CD4-positive, alpha-beta T cell (primary cell): Measurements from ENCODE around the gene RNF5. TPM values are rescaled to one million over a fixed set of nuclear protein-coding genes. Genes with fewer than 3 reads are reported as not detected.
A peak's percentile ranks its signal among the peaks of the same experiment; 100 is the strongest.
"Not testable (repeated sequence)": the region's sequence is repeated elsewhere in the genome, so short reads cannot be mapped to it uniquely, and the experiment has no call there.

Experiments
- ATAC-seq: fragments of 200-7000 bp; cut with Tn5 transposase; one replicate; pipeline ENCODE4 v1.10.0; 2022; ENCODE audit warnings: mild to moderate bottlenecking; ENCODE audit not compliant: poor library complexity
- CTCF ChIA-PET: fragments of 350-600 bp; sonication (Branson Sonifier 250); formaldehyde crosslinking; loops from one replicate; lab custom pipeline; 2021; ENCODE audit warnings: antibody characterized with exemption, inconsistent platforms; lab: Charles Lee
- POLR2A ChIA-PET: fragments of 350-600 bp; sonication (Branson Sonifier 250); formaldehyde crosslinking; loops from one replicate; lab custom pipeline; 2021; ENCODE audit warnings: antibody characterized with exemption, inconsistent platforms; lab: Charles Lee
- DNase-seq, 14 experiments: peaks; one replicate each; pipeline ENCODE4 v3.0.0-alpha.2; 2013 to 2020; ENCODE audit warnings: mixed read lengths in 2 of 14
- H3K27ac ChIP-seq, 2 donors: one replicate each; pipeline versions ENCODE4 v1.5.1 to v1.7.0; 2013; ENCODE audit warnings: low read length in 2 of 2, low read depth in 1 of 2, mild to moderate bottlenecking in 1 of 2
- H3K27me3 ChIP-seq, 2 experiments: 1 replicate in 1 of 2; 2 replicates in 1 of 2; pipeline versions ENCODE4 v1.6.1 to v1.7.0; 2013; ENCODE audit warnings: low read length in 2 of 2, control low read depth in 1 of 2, mild to moderate bottlenecking in 1 of 2, moderate library complexity in 1 of 2; ENCODE audit not compliant: insufficient read depth in 2 of 2, control insufficient read depth in 1 of 2
- H3K36me3 ChIP-seq: one replicate; pipeline ENCODE4 v1.6.1; 2013; ENCODE audit warnings: low read length, control low read depth; ENCODE audit not compliant: insufficient read depth
- H3K4me1 ChIP-seq: one replicate; pipeline ENCODE4 v1.6.1; 2013; ENCODE audit warnings: low read length, control low read depth; ENCODE audit not compliant: insufficient read depth
- H3K4me3 ChIP-seq: one replicate; pipeline ENCODE4 v1.5.1; 2013; ENCODE audit warnings: mild to moderate bottlenecking, low read length, moderate library complexity
- H3K9me3 ChIP-seq, 2 experiments: 1 replicate in 1 of 2; 2 replicates in 1 of 2; pipeline versions ENCODE4 v1.6.1 to v1.7.0; 2013; ENCODE audit warnings: low read length in 2 of 2, mild to moderate bottlenecking in 2 of 2, control low read depth in 1 of 2, moderate library complexity in 1 of 2; ENCODE audit not compliant: control insufficient read depth in 1 of 2, insufficient read depth in 1 of 2
- H3K27ac Mint-ChIP-seq: one replicate; pipeline ENCODE4 v1.8.0; 2020; ENCODE audit warnings: mixed read lengths
- H3K27me3 Mint-ChIP-seq: one replicate; pipeline ENCODE4 v1.8.0; 2021; ENCODE audit warnings: mixed read lengths
- H3K36me3 Mint-ChIP-seq: one replicate; pipeline ENCODE4 v1.8.0; 2021; ENCODE audit warnings: low read depth, mixed read lengths
- H3K4me1 Mint-ChIP-seq: one replicate; pipeline ENCODE4 v1.8.0; 2021; ENCODE audit warnings: low read depth, mixed read lengths
- H3K4me3 Mint-ChIP-seq: one replicate; pipeline ENCODE4 v1.8.0; 2020; ENCODE audit warnings: mild to moderate bottlenecking, mixed read lengths
- H3K9me3 Mint-ChIP-seq: one replicate; pipeline ENCODE4 v1.8.0; 2020; ENCODE audit warnings: mixed read lengths
- CTCF ChIP-seq: fragments of 200-600 bp; IDR thresholded peaks from one replicate; pipeline ENCODE4 v1.8.0; 2022; ENCODE audit warnings: antibody characterized with exemption, mild to moderate bottlenecking
- intact Hi-C, 2 experiments: fragments of 100-400 bp; cut with DNase I in 1 of 2; cut with micrococcal nuclease in 1 of 2; formaldehyde crosslinking; loops; one replicate each; pipeline versions ENCODE4 v1.15.1 to v1.9.0; 2023 to 2025; cut with DNase I, micrococcal nuclease
- total RNA-seq, 174 experiments: library from RNA in 2 of 174; stranded (reverse) in 2 of 174; gene quantifications; one replicate each; pipeline ENCODE4 v1.2.3 and lab custom pipeline; 2021 to 2026

RNF5 gene
- total RNA-seq, 2 experiments from 2014 or later: 9.6 to 9.9 TPM

GRCh38 chr6:32183483-32184083 lies 5.4 kb downstream of the RNF5 start:
- peak overlapping the region in 1 of 2 donors; percentile 2 for H3K27ac ChIP-seq
- no peak overlapping the region for H3K4me3 ChIP-seq
- ChIA-PET CTCF (no interaction called here), POLR2A (interaction anchor here (8.1 kb wide), 1 partner anchor 9 kb away, joined by 242 read pairs; the partner anchor contains the start of genes GPSM3 and PBX2)
- H3K27me3 ChIP-seq: no peaks in the 10 kb centered on the region
- peaks cover 68% of the 10 kb centered on the region for H3K4me1 ChIP-seq
- peaks cover 48% of the 10 kb centered on the region for H3K4me1 Mint-ChIP-seq
- intact Hi-C loops: no loop called here
- no peaks in the 10 kb centered on the region for H3K9me3 ChIP-seq
- H3K36me3 ChIP-seq: peaks cover 70% of the 10 kb centered on the region
- peak in 1 of 14 experiments; percentile 1 for DNase-seq
- H3K36me3 Mint-ChIP-seq: peaks cover 81% of the 10 kb centered on the region
- H3K4me3 Mint-ChIP-seq: no peak overlapping the region
- H3K27me3 Mint-ChIP-seq: no peaks in the 10 kb centered on the region
- H3K9me3 Mint-ChIP-seq: no peaks in the 10 kb centered on the region
- no peak for ATAC-seq
- no peak for TF ChIP-seq CTCF
- H3K27ac Mint-ChIP-seq: peak overlapping the region; percentile 44

- H3K36me3 ChIP-seq: peaks cover 75% of the 10 kb centered on the region
- no peaks in the 10 kb centered on the region for H3K9me3 Mint-ChIP-seq
- H3K27me3 ChIP-seq: no peaks in the 10 kb centered on the region
- no peak within 1 kb of the TSS for H3K4me3 Mint-ChIP-seq
- ChIA-PET CTCF (no interaction called here), POLR2A (no interaction called here)
- peak within 1 kb of the TSS in 1 of 2 donors; percentile 51 for H3K27ac ChIP-seq
- no peaks in the 10 kb centered on the region for H3K27me3 Mint-ChIP-seq
- peaks cover 81% of the 10 kb centered on the region for H3K36me3 Mint-ChIP-seq
- peak within 1 kb of the TSS; percentile 44 for H3K27ac Mint-ChIP-seq
- no peak within 1 kb of the TSS for H3K4me3 ChIP-seq
- H3K4me1 Mint-ChIP-seq: peaks cover 48% of the 10 kb centered on the region
- intact Hi-C loops: no loop called here
- H3K9me3 ChIP-seq: no peaks in the 10 kb centered on the region
- TF ChIP-seq CTCF: no peak
- peaks cover 68% of the 10 kb centered on the region for H3K4me1 ChIP-seq
- DNase-seq (no peak), ATAC-seq (no peak)
These were observed 6.0 kb downstream of the RNF5 start, which contains the start of gene AGER for GRCh38 chr6:32184084-32184640. Gene AGER, minus strand, starts transcription at chr6:32184253. Its CDS starts 31 bp downstream, at chr6:32184222.

GRCh38 chr6:32185681-32186131 lies 7.5 kb downstream of the RNF5 start:
- intact Hi-C loops, H3K9me3 ChIP-seq, H3K4me3 ChIP-seq, H3K27me3 ChIP-seq, CTCF ChIA-PET, H3K9me3 Mint-ChIP-seq, H3K27me3 Mint-ChIP-seq: not testable (repeated sequence)
- Histone ChIP-seq H3K4me1 (peaks cover 62% of the 10 kb centered on the region), H3K36me3 (peaks cover 69% of the 10 kb centered on the region), H3K27ac (peak overlapping the region; percentile 54 to 69)
- POLR2A ChIA-PET: interaction anchor here (0.7 to 2.7 kb wide), 2 partner anchors 10 to 1110 kb away, joined by 4 to 11 read pairs; no protein-coding TSS in a partner anchor
- peaks cover 42% of the 10 kb centered on the region for H3K4me1 Mint-ChIP-seq
- peak; percentile 54 for ATAC-seq
- peak overlapping the region; percentile 82 for H3K4me3 Mint-ChIP-seq
- peak in 9 of 14 experiments; percentile 26 to 86 (median 50) for DNase-seq
- H3K27ac Mint-ChIP-seq: peak overlapping the region; percentile 91
- H3K36me3 Mint-ChIP-seq: peaks cover 81% of the 10 kb centered on the region

GRCh38 chr6:32186151-32186840 lies 8.1 kb downstream of the RNF5 start:
- POLR2A ChIA-PET: interaction anchor here (0.7 to 2.7 kb wide), 2 partner anchors 9 to 1109 kb away, joined by 4 to 11 read pairs; no protein-coding TSS in a partner anchor
- intact Hi-C loops, H3K9me3 Mint-ChIP-seq, H3K9me3 ChIP-seq, CTCF ChIA-PET, ATAC-seq, H3K4me3 ChIP-seq, H3K27me3 Mint-ChIP-seq, DNase-seq, H3K27me3 ChIP-seq: not testable (repeated sequence)
- Mint-ChIP-seq H3K4me3 (peak overlapping the region; percentile 82), H3K27ac (peak overlapping the region; percentile 91), H3K4me1 (peaks cover 41% of the 10 kb centered on the region), H3K36me3 (peaks cover 80% of the 10 kb centered on the region)
- H3K27ac ChIP-seq: peak overlapping the region; percentile 54 to 69
- peaks cover 68% of the 10 kb centered on the region for H3K36me3 ChIP-seq
- peaks cover 62% of the 10 kb centered on the region for H3K4me1 ChIP-seq
